HepG2 (cell line): ENCODE data around the gene ARMH4. TPM values are rescaled to one million over a fixed set of nuclear protein-coding genes. Genes with fewer than 3 reads are reported as not detected.

Experiments
- ATAC-seq: fragments of 200-7000 bp; cut with Tn5 transposase; 3 replicates; pipeline ENCODE4 v1.9.1; 2020; ENCODE audit warnings: mild to moderate bottlenecking, moderate library complexity
- BruUV-seq: library from RNA; stranded (reverse); fragments of 400-500 nt; replicated peaks from 2 replicates; lab custom pipeline; 2021; lab: Mats Ljungman, UMichigan
- CTCF ChIA-PET: fragments of 300-600 bp; formaldehyde crosslinking; extraction: SDS; loops from one replicate; lab custom pipeline; 2021; ENCODE audit warnings: low total read pairs, inconsistent platforms, low intra/inter-chr PET ratio; lab: Yijun Ruan, JAX
- POLR2A ChIA-PET: fragments of 350-600 bp; sonication (Branson Sonifier 250); formaldehyde crosslinking; loops from one replicate; lab custom pipeline; 2020; ENCODE audit warnings: antibody characterized with exemption, inconsistent platforms; lab: Yijun Ruan, JAX
- DNase-seq: peaks from one replicate; pipeline ENCODE4 v3.0.0-alpha.2; 2015; ENCODE audit warnings: low spot score
- FAIRE-seq: peaks from 3 replicates; lab custom pipeline; 2011; peaks lifted over from hg19 to GRCh38; lab: Jason Lieb, UNC
- H2AFZ ChIP-seq: one replicate; pipeline ENCODE4 v1.6.1; 2011; ENCODE audit warnings: low read length, inconsistent platforms
- H3K27ac ChIP-seq: fragments of 300-600 bp; 3 replicates; pipeline ENCODE4 v1.8.0; 2011; ENCODE audit warnings: mixed run types, mild to moderate bottlenecking, mixed read lengths, low read length, inconsistent platforms; ENCODE audit not compliant: insufficient read depth; ENCODE audit errors: extremely low read length
- H3K27me3 ChIP-seq, 2 experiments: fragments of 200-600 bp in 1 of 2; 2 replicates in 1 of 2; 3 replicates in 1 of 2; pipeline versions ENCODE4 v1.6.0 to v1.8.0; 2011; ENCODE audit warnings: low read length in 2 of 2, mild to moderate bottlenecking in 2 of 2, moderate library complexity in 2 of 2, inconsistent platforms in 1 of 2; ENCODE audit not compliant: insufficient read depth in 2 of 2, control insufficient read depth in 1 of 2
- H3K36me3 ChIP-seq, 2 experiments: fragments of 200-600 bp in 1 of 2; replicated peaks in 1 of 2; 2 replicates in 1 of 2; 3 replicates in 1 of 2; pipeline versions ENCODE4 v1.5.1 to v1.8.0; 2011; ENCODE audit warnings: low read length in 2 of 2, inconsistent platforms in 1 of 2; ENCODE audit not compliant: insufficient read depth in 2 of 2, control insufficient read depth in 1 of 2
- H3K4me1 ChIP-seq: 2 replicates; pipeline ENCODE4 v1.5.1; 2012; ENCODE audit warnings: low read length, inconsistent platforms; ENCODE audit not compliant: insufficient read depth
- H3K4me2 ChIP-seq: 2 replicates; pipeline ENCODE4 v1.6.0; 2011; ENCODE audit warnings: low read depth, low read length, inconsistent platforms
- H3K4me3 ChIP-seq, 3 experiments: fragments of 200-600 bp in 1 of 3; sonication (generic), shearing (Covaris generic) in 1 of 3; replicated peaks in 1 of 3; 2 replicates each; pipeline ENCODE4 v1.5.1; 2011 to 2016; ENCODE audit warnings: low read length in 3 of 3, inconsistent platforms in 2 of 3, low read depth in 2 of 3, mild to moderate bottlenecking in 2 of 3, control low read depth in 1 of 3, mixed read lengths in 1 of 3; ENCODE audit not compliant: insufficient read depth in 1 of 3
- H3K79me2 ChIP-seq: one replicate; pipeline ENCODE4 v1.6.1; 2011; ENCODE audit warnings: low read length, inconsistent platforms; ENCODE audit not compliant: insufficient read depth
- H3K9ac ChIP-seq: 2 replicates; pipeline ENCODE4 v1.6.0; 2011; ENCODE audit warnings: mild to moderate bottlenecking, low read depth, low read length, inconsistent platforms; ENCODE audit not compliant: insufficient read depth
- H3K9me3 ChIP-seq: 2 replicates; pipeline ENCODE4 v1.5.1; 2012; ENCODE audit warnings: mild to moderate bottlenecking, low read length
- H4K20me1 ChIP-seq: 2 replicates; pipeline ENCODE4 v1.6.0; 2011; ENCODE audit warnings: inconsistent platforms, mild to moderate bottlenecking, low read length, moderate library complexity; ENCODE audit not compliant: insufficient read depth
- DMTF1 ChIP-seq: sonication (generic); formaldehyde crosslinking; IDR thresholded peaks from 2 replicates; pipeline ENCODE4 v1.4.0; 2020; ENCODE audit warnings: mild to moderate bottlenecking, missing genetic modification reagents
- E2F2 ChIP-seq: sonication (generic); formaldehyde crosslinking; IDR thresholded peaks from 2 replicates; pipeline ENCODE4 v1.4.0; 2020; ENCODE audit warnings: missing genetic modification reagents, borderline replicate concordance
- GTF2F1 ChIP-seq: fragments of 150-350 bp; IDR thresholded peaks from 2 replicates; pipeline ENCODE4 v1.6.1; 2014; ENCODE audit warnings: low read length
- HMG20B ChIP-seq: conservative IDR thresholded peaks from 2 replicates; pipeline ENCODE4 v1.6.1; 2016; ENCODE audit warnings: missing genetic modification reagents, missing compliant biosample characterization
- STAT5B ChIP-seq: sonication (generic); formaldehyde crosslinking; IDR thresholded peaks from 2 replicates; pipeline ENCODE4 v1.4.0; 2020; ENCODE audit warnings: missing genetic modification reagents
- TBL1XR1 ChIP-seq: fragments of 150-350 bp; IDR thresholded peaks from 2 replicates; pipeline ENCODE4 v1.6.1; 2014; ENCODE audit warnings: borderline replicate concordance, low read length; ENCODE audit not compliant: partially characterized antibody
- ZNF552 ChIP-seq: sonication (generic); formaldehyde crosslinking; IDR thresholded peaks from 2 replicates; pipeline ENCODE4 v1.9.0; 2022; ENCODE audit warnings: missing genetic modification reagents, mild to moderate bottlenecking, borderline replicate concordance
- ZNF776 ChIP-seq: sonication (generic); formaldehyde crosslinking; IDR thresholded peaks from 2 replicates; pipeline ENCODE4 v1.4.0; 2020; ENCODE audit warnings: mild to moderate bottlenecking, missing genetic modification reagents
- WGBS: methylation state at CpG from one replicate; pipeline ENCODE4 v1.1.6; 2017; ENCODE audit warnings: low lambda C conversion rate; 5-methylcytosine and 5-hydroxymethylcytosine counted together
- in situ Hi-C: cut with HindIII; loops from 2 replicates; pipeline ENCODE4 v1.10.0; 2017; ENCODE audit warnings: low pct_unique_long_range_greater_than_20kb; ENCODE audit not compliant: extremely low pct_ligation_motif_present
- intact Hi-C: fragments of 100-400 bp; cut with micrococcal nuclease; formaldehyde crosslinking; loops from one replicate; pipeline ENCODE4 v1.10.0; 2022; ENCODE audit not compliant: unreplicated experiment
- polyA plus RNA-seq, 8 experiments: library from polyadenylated mRNA; depleted of rRNA in 3 of 8; stranded (reverse) in 7 of 8; unstranded in 1 of 8; fragments of >200 nt; fragmentation: Illumina TruSeq in 4 of 8; extraction: Trizol in 4 of 8; gene quantifications; 2 replicates each; pipeline versions ENCODE4 v1.2.1 to v1.2.3, GENCODE V29; 2011 to 2016; ENCODE audit warnings: low read depth in 4 of 8, missing spikeins in 1 of 8, mixed read lengths in 1 of 8; ENCODE audit not compliant: insufficient read depth in 1 of 8
- total RNA-seq, 5 experiments: library from RNA; depleted of rRNA; stranded (reverse); fragments of >200 nt; fragmentation: Illumina TruSeq; extraction: Trizol; gene quantifications; 2 replicates each; pipeline ENCODE4 v1.2.3, GENCODE V29; 2016; ENCODE audit warnings: low read depth in 1 of 5
- TF ChIP-seq, protein P1 (sequence below): sonication (generic); formaldehyde crosslinking; IDR thresholded peaks from 2 replicates; pipeline ENCODE4 v1.5.0; 2020; ENCODE audit warnings: mild to moderate bottlenecking, missing genetic modification reagents
- TF ChIP-seq, protein P2 (sequence below): IDR thresholded peaks from 2 replicates; pipeline ENCODE4 v1.6.1; 2012; ENCODE audit warnings: low read depth, low read length, improper control_type of control experiment
- TF ChIP-seq, protein P3 (sequence below), 2 experiments: sonication (generic) in 1 of 2; formaldehyde crosslinking in 1 of 2; IDR thresholded peaks; 2 replicates each; pipeline versions ENCODE4 v1.4.0 to v1.6.1; 2016 to 2020; ENCODE audit warnings: borderline replicate concordance in 1 of 2, low read depth in 1 of 2, mild to moderate bottlenecking in 1 of 2, missing genetic modification reagents in 1 of 2

Gene ARMH4
- total and polyA plus RNA-seq, 2 of the 13 experiments (the other 11 are each of a cell fraction or from before 2014, with no cell fraction given): 0.02 to 0.18 TPM

DNA sequence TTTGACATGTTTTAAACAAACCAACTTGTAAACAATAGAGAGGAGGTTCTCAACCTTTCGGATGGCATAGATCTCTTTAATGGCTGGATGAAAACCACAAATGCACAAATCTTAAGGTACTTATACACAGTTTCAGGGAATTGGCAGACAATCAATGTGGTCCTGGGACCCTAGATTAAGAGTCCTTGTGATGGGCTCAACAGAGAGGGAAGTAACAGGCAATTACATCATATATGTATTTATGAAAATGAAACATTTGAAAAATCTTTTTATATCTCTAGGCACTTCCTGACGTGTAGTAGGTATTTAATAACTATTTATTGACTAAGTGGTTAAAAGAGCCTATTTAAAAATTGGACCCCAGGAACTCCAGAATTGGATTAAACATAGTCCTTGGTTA, 48.8 kb upstream of the ARMH4 start:
- Histone ChIP-seq H3K79me2 (peaks cover 18% of the 10 kb centered on the region), H4K20me1 (no peaks in the 10 kb centered on the region), H3K4me1 (peaks cover 24% of the 10 kb centered on the region), H3K27ac (peak overlapping the region; percentile 72), H3K4me3 (peak overlapping the region; percentile 93 to 98 (median 97)), H2AFZ (peak overlapping the region; percentile 9), H3K9me3 (no peaks in the 10 kb centered on the region), H3K9ac (peak overlapping the region; percentile 86), H3K36me3 (peaks cover 0 to 2% of the 10 kb centered on the region in 2 experiments; a peak in 1 of 5 replicates), H3K27me3 (no peaks in the 10 kb centered on the region; a peak in 1 of 5 replicates), H3K4me2 (peak overlapping the region; percentile 73)
- intact Hi-C loops: loop anchor here (1.0 kb wide), 1 partner anchor 44 kb away; no protein-coding TSS in a partner anchor
- no peak for ATAC-seq
- TSS peak; percentile 78 for BruUV-seq
- ChIA-PET POLR2A (interaction anchor here (0.6 to 2.4 kb wide), 3 partner anchors 32 to 97 kb away, joined by 3 to 17 read pairs (median 7); partner anchors contain the start of genes ARID4A and PSMA3), CTCF (no interaction called here)
- no peak for DNase-seq
- no peak for FAIRE-seq
- WGBS: 6% methylated on average over 2 of the region's 2 CpGs
- in situ Hi-C loops: no loop called here
- no peak for TF ChIP-seq ZNF552 (CRISPR knock-in tag)
- TF ChIP-seq GTF2F1: no peak
- TF ChIP-seq, protein P1, sequence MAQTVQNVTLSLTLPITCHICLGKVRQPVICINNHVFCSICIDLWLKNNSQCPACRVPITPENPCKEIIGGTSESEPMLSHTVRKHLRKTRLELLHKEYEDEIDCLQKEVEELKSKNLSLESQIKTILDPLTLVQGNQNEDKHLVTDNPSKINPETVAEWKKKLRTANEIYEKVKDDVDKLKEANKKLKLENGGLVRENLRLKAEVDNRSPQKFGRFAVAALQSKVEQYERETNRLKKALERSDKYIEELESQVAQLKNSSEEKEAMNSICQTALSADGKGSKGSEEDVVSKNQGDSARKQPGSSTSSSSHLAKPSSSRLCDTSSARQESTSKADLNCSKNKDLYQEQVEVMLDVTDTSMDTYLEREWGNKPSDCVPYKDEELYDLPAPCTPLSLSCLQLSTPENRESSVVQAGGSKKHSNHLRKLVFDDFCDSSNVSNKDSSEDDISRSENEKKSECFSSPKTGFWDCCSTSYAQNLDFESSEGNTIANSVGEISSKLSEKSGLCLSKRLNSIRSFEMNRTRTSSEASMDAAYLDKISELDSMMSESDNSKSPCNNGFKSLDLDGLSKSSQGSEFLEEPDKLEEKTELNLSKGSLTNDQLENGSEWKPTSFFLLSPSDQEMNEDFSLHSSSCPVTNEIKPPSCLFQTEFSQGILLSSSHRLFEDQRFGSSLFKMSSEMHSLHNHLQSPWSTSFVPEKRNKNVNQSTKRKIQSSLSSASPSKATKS: no peak
- no peak for TF ChIP-seq E2F2 (CRISPR knock-in tag)
- TF ChIP-seq HMG20B (CRISPR knock-in tag): no peak
- TF ChIP-seq, protein P2, sequence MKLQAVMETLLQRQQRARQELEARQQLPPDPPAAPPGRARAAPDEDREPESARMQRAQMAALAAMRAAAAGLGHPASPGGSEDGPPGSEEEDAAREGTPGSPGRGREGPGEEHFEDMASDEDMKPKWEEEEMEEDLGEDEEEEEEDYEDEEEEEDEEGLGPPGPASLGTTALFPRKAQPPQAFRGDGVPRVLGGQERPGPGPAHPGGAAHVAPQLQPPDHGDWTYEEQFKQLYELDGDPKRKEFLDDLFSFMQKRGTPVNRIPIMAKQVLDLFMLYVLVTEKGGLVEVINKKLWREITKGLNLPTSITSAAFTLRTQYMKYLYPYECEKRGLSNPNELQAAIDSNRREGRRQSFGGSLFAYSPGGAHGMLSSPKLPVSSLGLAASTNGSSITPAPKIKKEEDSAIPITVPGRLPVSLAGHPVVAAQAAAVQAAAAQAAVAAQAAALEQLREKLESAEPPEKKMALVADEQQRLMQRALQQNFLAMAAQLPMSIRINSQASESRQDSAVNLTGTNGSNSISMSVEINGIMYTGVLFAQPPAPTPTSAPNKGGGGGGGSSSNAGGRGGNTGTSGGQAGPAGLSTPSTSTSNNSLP: no peak
- TF ChIP-seq ZNF776: no peak
- no peak for TF ChIP-seq STAT5B (CRISPR knock-in tag)
- TF ChIP-seq, protein P3, sequence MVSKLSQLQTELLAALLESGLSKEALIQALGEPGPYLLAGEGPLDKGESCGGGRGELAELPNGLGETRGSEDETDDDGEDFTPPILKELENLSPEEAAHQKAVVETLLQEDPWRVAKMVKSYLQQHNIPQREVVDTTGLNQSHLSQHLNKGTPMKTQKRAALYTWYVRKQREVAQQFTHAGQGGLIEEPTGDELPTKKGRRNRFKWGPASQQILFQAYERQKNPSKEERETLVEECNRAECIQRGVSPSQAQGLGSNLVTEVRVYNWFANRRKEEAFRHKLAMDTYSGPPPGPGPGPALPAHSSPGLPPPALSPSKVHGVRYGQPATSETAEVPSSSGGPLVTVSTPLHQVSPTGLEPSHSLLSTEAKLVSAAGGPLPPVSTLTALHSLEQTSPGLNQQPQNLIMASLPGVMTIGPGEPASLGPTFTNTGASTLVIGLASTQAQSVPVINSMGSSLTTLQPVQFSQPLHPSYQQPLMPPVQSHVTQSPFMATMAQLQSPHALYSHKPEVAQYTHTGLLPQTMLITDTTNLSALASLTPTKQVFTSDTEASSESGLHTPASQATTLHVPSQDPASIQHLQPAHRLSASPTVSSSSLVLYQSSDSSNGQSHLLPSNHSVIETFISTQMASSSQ (IDR thresholded peaks at IDR 0.05; ENCODE audit: low read depth): no peak
- TF ChIP-seq, protein P3 (CRISPR knock-in tag; IDR thresholded peaks at IDR 0.05; ENCODE audit: borderline replicate concordance): no peak
- no peak for TF ChIP-seq TBL1XR1
- no peak for TF ChIP-seq DMTF1 (CRISPR knock-in tag)
